ENCODE results near the gene GRB10. TPM values are rescaled to one million over a fixed set of nuclear protein-coding genes. Genes with fewer than 3 reads are reported as not detected.

GRB10 gene
- total and polyA plus RNA-seq, 2 of the 8 experiments (the other 6 are each of a cell fraction or from before 2014, with no cell fraction given): 35.7 to 97.0 TPM

DNA sequence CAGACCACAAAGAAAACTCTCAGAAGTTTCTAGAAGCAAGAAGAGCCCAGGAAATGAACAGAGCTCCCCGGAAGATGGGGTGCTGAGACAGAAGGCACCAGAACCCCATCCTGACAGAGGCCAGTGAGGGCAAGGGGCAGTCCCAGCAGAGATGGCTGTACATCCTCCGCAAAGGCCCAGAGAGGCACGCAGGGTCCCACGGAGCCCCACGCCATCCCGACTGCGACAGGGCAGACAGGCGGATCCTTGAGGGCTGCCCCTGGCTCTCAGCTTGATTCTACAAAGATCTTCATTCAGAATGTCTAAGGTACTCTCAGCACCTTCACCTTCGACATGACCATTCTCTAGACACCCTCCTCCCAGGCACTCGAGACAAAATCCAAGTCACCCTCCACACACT lies 109.6 kb downstream of the GRB10 start:
- Histone ChIP-seq H3K4me2 (ENCODE audit: insufficient read depth in 1 of 2, low read depth in 2 of 2, low read length in 2 of 2) (no peak overlapping the region), H3K18ac (ENCODE audit: extremely low read depth, low read length) (no peak overlapping the region), H3K27me3 (replicated peaks in 1 of 4; ENCODE audit: control insufficient read depth in 3 of 4, extremely low read depth in 1 of 4, insufficient read depth in 3 of 4, low read length in 3 of 4) (no peaks in the 10 kb centered on the region), H3K14ac (ENCODE audit: insufficient read length) (no peak overlapping the region), H3K9me3 (ENCODE audit: insufficient read depth in 2 of 2, low read depth in 1 of 2, low read length in 1 of 2) (no peaks in the 10 kb centered on the region), H3K27ac (ENCODE audit: low read depth, low read length) (no peak overlapping the region), H3K56ac (replicated peaks; ENCODE audit: insufficient read length, low read depth, low read length) (no peak overlapping the region), H2BK120ac (replicated peaks; ENCODE audit: low read depth, low read length) (no peak overlapping the region), H3K23ac (ENCODE audit: insufficient read length) (no peak overlapping the region), H2BK15ac (ENCODE audit: low read length) (no peak overlapping the region), H4K91ac (replicated peaks; ENCODE audit: insufficient read length, low read length) (no peak overlapping the region), H3K79me1 (ENCODE audit: low read depth, low read length) (peaks cover 8% of the 10 kb centered on the region; the same call in 1 of the 2 replicates), H3K4ac (replicated peaks; ENCODE audit: insufficient read length, low read depth, low read length) (no peak overlapping the region), H2BK12ac (ENCODE audit: low read depth, low read length) (no peak overlapping the region), H2AK5ac (ENCODE audit: low read depth, low read length) (no peak overlapping the region), H4K8ac (ENCODE audit: extremely low read depth, insufficient read depth, low read length) (no peak overlapping the region), H3K79me2 (ENCODE audit: control insufficient read depth in 1 of 2, insufficient read depth in 2 of 2, low read length in 2 of 2) (peaks cover 0 to 48% of the 10 kb centered on the region in 2 experiments; a peak in 2 of 4 replicates), H2BK20ac (ENCODE audit: low read length) (no peak overlapping the region), H2BK5ac (ENCODE audit: low read depth, low read length) (no peak overlapping the region), H2AFZ (ENCODE audit: low read length) (no peak overlapping the region), H3K4me1 (replicated peaks in 1 of 4; ENCODE audit: control insufficient read depth in 3 of 4, insufficient read depth in 4 of 4, low read length in 3 of 4) (peaks cover 0 to 7% (median 2%) of the 10 kb centered on the region in 4 experiments; a peak in 4 of 7 replicates), H4K20me1 (replicated peaks in 1 of 2; ENCODE audit: control insufficient read depth in 1 of 2, insufficient read depth in 2 of 2, low read length in 2 of 2) (peaks cover 5 to 6% of the 10 kb centered on the region in 2 experiments), H4K5ac (ENCODE audit: insufficient read length, low read depth, low read length) (no peak overlapping the region), H3K4me3 (ENCODE audit: extremely low read depth in 1 of 4, insufficient read depth in 2 of 4, low read depth in 3 of 4, low read length in 4 of 4) (no peak overlapping the region), H3K9ac (replicated peaks in 1 of 4; ENCODE audit: extremely low read depth in 1 of 4, low read depth in 3 of 4, low read length in 3 of 4) (no peak overlapping the region), H3K23me2 (ENCODE audit: low read depth, low read length) (no peaks in the 10 kb centered on the region), H3K36me3 (ENCODE audit: control insufficient read depth in 2 of 4, insufficient read depth in 4 of 4, low read length in 3 of 4) (peaks cover 0 to 16% (median 8%) of the 10 kb centered on the region in 4 experiments; a peak in 3 of 8 replicates)
- ChIA-PET CTCF (ENCODE audit: partially characterized antibody) (interaction anchor here (0.7 to 3.1 kb wide), 5 partner anchors 25 to 311 kb away, joined by 3 to 17 read pairs (median 3); no protein-coding TSS in a partner anchor), POLR2A (ENCODE audit: partially characterized antibody) (no interaction called here)
- FAIRE-seq (no peak), DNase-seq (ENCODE audit: low read depth in 1 of 2, low spot score in 2 of 2) (no peak)
- no peak for TF ChIP-seq CBX8 (IDR thresholded peaks at IDR 0.05; ENCODE audit: borderline replicate concordance, low read depth, low read length)
- TF ChIP-seq, protein P1, sequence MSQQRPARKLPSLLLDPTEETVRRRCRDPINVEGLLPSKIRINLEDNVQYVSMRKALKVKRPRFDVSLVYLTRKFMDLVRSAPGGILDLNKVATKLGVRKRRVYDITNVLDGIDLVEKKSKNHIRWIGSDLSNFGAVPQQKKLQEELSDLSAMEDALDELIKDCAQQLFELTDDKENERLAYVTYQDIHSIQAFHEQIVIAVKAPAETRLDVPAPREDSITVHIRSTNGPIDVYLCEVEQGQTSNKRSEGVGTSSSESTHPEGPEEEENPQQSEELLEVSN (IDR thresholded peaks at IDR 0.05): no peak
- no peak for TF ChIP-seq CHD2 (IDR thresholded peaks at IDR 0.05; ENCODE audit: low read length)
- no peak for TF ChIP-seq EP300 (IDR thresholded peaks at IDR 0.05; ENCODE audit: borderline replicate concordance in 1 of 2, low read depth in 2 of 2, low read length in 2 of 2)
- 90% methylated on average over 10 of the region's 10 CpGs; no CpG with 5 or more reads in 1 of the 2 experiments for WGBS, 2 experiments (ENCODE audit: extremely low coverage in 1 of 2, insufficient coverage in 1 of 2, insufficient read length in 1 of 2, insufficient replicate concordance in 2 of 2, low coverage in 1 of 2, low lambda C conversion rate in 2 of 2, missing lambda C conversion rate in 1 of 2)

Measured in H1 (cell line).